ENCODE measurements around the gene COG8. TPM values are rescaled to one million over a fixed set of nuclear protein-coding genes. Genes with fewer than 3 reads are reported as not detected.

COG8 gene
- total and polyA plus RNA-seq, 2 of the 8 experiments (the other 6 are each of a cell fraction or from before 2014, with no cell fraction given) = 49.1 to 55.6 TPM

DNA sequence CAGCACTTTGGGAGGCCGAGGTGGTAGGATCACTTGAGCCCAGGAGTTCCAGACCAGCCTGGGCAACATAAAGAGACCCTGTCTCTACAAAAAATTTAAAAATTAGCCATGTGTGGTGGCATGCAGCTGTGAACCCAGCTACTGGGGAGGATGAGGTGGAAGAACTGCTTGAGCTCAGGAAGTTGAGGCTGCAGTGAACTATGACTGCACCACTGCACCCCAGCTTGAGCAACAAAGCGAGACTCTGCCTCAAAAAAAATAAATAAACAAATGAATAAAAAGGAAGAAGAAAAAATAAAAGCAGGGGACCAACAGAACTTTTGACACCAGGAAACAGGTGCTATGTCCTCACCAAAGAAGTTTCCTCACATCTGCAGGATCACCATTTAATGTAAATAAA is 32.2 kb upstream of the COG8 start:
- no peaks in the 10 kb centered on the region for H3K79me2 ChIP-seq (ENCODE audit: control insufficient read depth in 1 of 2, insufficient read depth in 2 of 2, low read length in 2 of 2)
- no peaks in the 10 kb centered on the region for H3K23me2 ChIP-seq (ENCODE audit: low read depth, low read length)
- peaks cover 8 to 47% (median 34%) of the 10 kb centered on the region in 4 experiments for H3K36me3 ChIP-seq (ENCODE audit: control insufficient read depth in 2 of 4, insufficient read depth in 4 of 4, low read length in 3 of 4)
- H2AFZ ChIP-seq (ENCODE audit: low read length) = no peak overlapping the region
- no peak overlapping the region for H3K9ac ChIP-seq (replicated peaks in 1 of 4; ENCODE audit: extremely low read depth in 1 of 4, low read depth in 3 of 4, low read length in 3 of 4)
- H3K27ac ChIP-seq (ENCODE audit: low read depth, low read length) = no peak overlapping the region
- H3K4me3 ChIP-seq (ENCODE audit: extremely low read depth in 1 of 4, insufficient read depth in 2 of 4, low read depth in 3 of 4, low read length in 4 of 4) = no peak overlapping the region
- H2BK120ac ChIP-seq (replicated peaks; ENCODE audit: low read depth, low read length) = no peak overlapping the region
- H2AK5ac ChIP-seq (ENCODE audit: low read depth, low read length) = no peak overlapping the region
- 94% methylated on average over 2 of the region's 2 CpGs; no CpG with 5 or more reads in 1 of the 2 experiments for WGBS, 2 experiments (ENCODE audit: extremely low coverage in 1 of 2, insufficient coverage in 1 of 2, insufficient read length in 1 of 2, insufficient replicate concordance in 2 of 2, low coverage in 1 of 2, low lambda C conversion rate in 2 of 2, missing lambda C conversion rate in 1 of 2)
- no peak overlapping the region for H3K56ac ChIP-seq (replicated peaks; ENCODE audit: insufficient read length, low read depth, low read length)
- ChIA-PET POLR2A (ENCODE audit: partially characterized antibody) (no interaction called here), CTCF (ENCODE audit: partially characterized antibody) (no interaction called here)
- H2BK5ac ChIP-seq (ENCODE audit: low read depth, low read length) = no peak overlapping the region
- no peak overlapping the region for H3K23ac ChIP-seq (ENCODE audit: insufficient read length)
- no peaks in the 10 kb centered on the region for H3K27me3 ChIP-seq (replicated peaks in 1 of 4; ENCODE audit: control insufficient read depth in 3 of 4, extremely low read depth in 1 of 4, insufficient read depth in 3 of 4, low read length in 3 of 4)
- DNase-seq (ENCODE audit: low read depth in 1 of 2, low spot score in 2 of 2) = no peak
- FAIRE-seq = no peak
- no peaks in the 10 kb centered on the region for H3K79me1 ChIP-seq (ENCODE audit: low read depth, low read length)
- H4K91ac ChIP-seq (replicated peaks; ENCODE audit: insufficient read length, low read length) = no peak overlapping the region
- H4K5ac ChIP-seq (ENCODE audit: insufficient read length, low read depth, low read length) = no peak overlapping the region
- H2BK12ac ChIP-seq (ENCODE audit: low read depth, low read length) = no peak overlapping the region
- H3K18ac ChIP-seq (ENCODE audit: extremely low read depth, low read length) = no peak overlapping the region
- no peak overlapping the region for H2BK15ac ChIP-seq (ENCODE audit: low read length)
- H3K4ac ChIP-seq (replicated peaks; ENCODE audit: insufficient read length, low read depth, low read length) = no peak overlapping the region
- no peaks in the 10 kb centered on the region for H3K4me1 ChIP-seq (replicated peaks in 1 of 4; ENCODE audit: control insufficient read depth in 3 of 4, insufficient read depth in 4 of 4, low read length in 3 of 4)
- no peak overlapping the region for H3K4me2 ChIP-seq (ENCODE audit: insufficient read depth in 1 of 2, low read depth in 2 of 2, low read length in 2 of 2)
- H4K20me1 ChIP-seq (replicated peaks in 1 of 2; ENCODE audit: control insufficient read depth in 1 of 2, insufficient read depth in 2 of 2, low read length in 2 of 2) = peaks cover 0 to 4% of the 10 kb centered on the region in 2 experiments
- H3K14ac ChIP-seq (ENCODE audit: insufficient read length) = no peak overlapping the region
- TF ChIP-seq TAF7 (optimal IDR thresholded peaks at IDR 0.05; ENCODE audit: borderline replicate concordance, low read depth, low read length) (no peak), CBX5 (IDR thresholded peaks at IDR 0.05; ENCODE audit: low read depth, low read length) (no peak), CBX8 (IDR thresholded peaks at IDR 0.05; ENCODE audit: borderline replicate concordance, low read depth, low read length) (no peak), JUND (IDR thresholded peaks at IDR 0.05; ENCODE audit: low read length) (no peak), TEAD4 (IDR thresholded peaks at IDR 0.05; ENCODE audit: low read depth, low read length) (no peak), BACH1 (IDR thresholded peaks at IDR 0.05; ENCODE audit: low read length) (no peak), SIRT6 (IDR thresholded peaks at IDR 0.05; ENCODE audit: low read length) (no peak), ASH2L (IDR thresholded peaks at IDR 0.05; ENCODE audit: low read length) (no peak), SAP30 (IDR thresholded peaks at IDR 0.05; ENCODE audit: insufficient read depth, insufficient replicate concordance, low read length) (no peak), POLR2A (IDR thresholded peaks at IDR 0.05; ENCODE audit: control extremely low read depth in 1 of 2, low read depth in 2 of 2, low read length in 2 of 2) (no peak), HDAC6 (IDR thresholded peaks at IDR 0.05; ENCODE audit: low read depth, low read length) (no peak)
- no peak overlapping the region for H2BK20ac ChIP-seq (ENCODE audit: low read length)
- H4K8ac ChIP-seq (ENCODE audit: extremely low read depth, insufficient read depth, low read length) = no peak overlapping the region
- H3K9me3 ChIP-seq (ENCODE audit: insufficient read depth in 2 of 2, low read depth in 1 of 2, low read length in 1 of 2) = no peaks in the 10 kb centered on the region
